GM19395 (cell line): Measurements from ENCODE around the gene SLC10A6.
"Not testable (repeated sequence)": the region's sequence is repeated elsewhere in the genome, so short reads cannot be mapped to it uniquely, and the experiment has no call there.

Experiments
- ATAC-seq: cut with Tn5 transposase; IDR thresholded peaks from one replicate; pipeline ENCODE4 v1.9.1; 2021; ENCODE audit warnings: mild to moderate bottlenecking, moderate library complexity; ENCODE audit not compliant: unreplicated experiment

SLC10A6 gene, protein sequence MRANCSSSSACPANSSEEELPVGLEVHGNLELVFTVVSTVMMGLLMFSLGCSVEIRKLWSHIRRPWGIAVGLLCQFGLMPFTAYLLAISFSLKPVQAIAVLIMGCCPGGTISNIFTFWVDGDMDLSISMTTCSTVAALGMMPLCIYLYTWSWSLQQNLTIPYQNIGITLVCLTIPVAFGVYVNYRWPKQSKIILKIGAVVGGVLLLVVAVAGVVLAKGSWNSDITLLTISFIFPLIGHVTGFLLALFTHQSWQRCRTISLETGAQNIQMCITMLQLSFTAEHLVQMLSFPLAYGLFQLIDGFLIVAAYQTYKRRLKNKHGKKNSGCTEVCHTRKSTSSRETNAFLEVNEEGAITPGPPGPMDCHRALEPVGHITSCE

DNA sequence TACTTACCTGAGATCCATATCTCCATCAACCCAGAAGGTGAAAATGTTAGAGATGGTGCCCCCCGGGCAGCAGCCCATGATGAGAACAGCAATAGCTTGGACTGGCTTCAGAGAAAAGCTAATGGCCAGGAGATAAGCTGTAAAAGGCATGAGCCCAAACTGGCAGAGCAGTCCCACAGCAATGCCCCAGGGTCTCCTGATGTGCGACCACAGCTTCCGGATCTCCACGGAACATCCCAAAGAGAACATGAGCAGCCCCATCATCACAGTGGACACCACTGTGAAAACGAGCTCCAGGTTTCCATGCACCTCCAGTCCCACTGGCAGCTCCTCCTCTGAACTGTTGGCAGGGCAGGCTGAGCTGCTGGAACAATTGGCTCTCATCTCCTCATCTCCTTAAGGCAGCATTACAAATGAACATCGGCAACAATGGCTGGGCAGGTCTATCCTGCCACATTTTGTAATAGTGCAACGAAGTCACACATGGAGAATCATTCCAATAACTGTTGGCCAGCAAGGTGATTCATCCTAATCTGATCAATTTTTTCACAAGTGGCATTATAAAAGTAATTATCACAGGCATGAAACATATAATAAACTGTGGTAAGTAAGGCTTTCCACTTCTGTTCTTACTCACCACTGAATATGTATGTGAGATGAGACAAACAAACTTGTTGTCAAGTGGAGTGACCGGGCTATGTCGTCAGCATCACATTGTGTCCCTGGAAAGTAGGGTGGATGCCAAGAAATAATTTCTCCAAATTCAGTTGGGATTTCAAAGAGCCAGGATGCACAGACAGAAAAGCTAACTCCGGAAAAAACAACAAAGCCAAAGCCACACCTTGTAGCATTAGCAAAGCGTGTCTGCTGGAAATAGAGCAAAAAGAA lies at the start of gene SLC10A6:
TSS of gene SLC10A6 (minus strand) at position 653 of the 888 bp plus-strand sequence. CDS start at position 384, 269 bp downstream.
- no peak for ATAC-seq

DNA sequence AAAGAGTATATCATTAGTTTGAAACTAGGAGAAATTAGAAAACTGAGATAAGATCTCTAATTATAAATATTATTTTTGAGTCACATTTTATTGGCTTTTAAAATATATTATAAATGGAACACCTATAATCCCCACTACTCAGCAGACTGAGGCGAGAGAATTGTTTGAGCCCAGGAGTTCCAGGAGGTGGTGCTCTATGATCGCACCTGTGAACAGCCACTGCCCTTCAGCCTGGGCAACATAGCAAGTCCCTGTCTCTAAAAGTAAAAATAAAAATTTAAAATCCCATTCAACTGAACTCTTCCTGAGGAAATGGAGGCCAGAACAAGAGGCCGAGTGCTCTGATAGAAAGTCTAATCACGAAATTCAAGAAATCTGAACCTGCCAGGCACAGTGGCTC lies 49.4 kb upstream of the SLC10A6 start:
- peak; percentile 45 for ATAC-seq

DNA sequence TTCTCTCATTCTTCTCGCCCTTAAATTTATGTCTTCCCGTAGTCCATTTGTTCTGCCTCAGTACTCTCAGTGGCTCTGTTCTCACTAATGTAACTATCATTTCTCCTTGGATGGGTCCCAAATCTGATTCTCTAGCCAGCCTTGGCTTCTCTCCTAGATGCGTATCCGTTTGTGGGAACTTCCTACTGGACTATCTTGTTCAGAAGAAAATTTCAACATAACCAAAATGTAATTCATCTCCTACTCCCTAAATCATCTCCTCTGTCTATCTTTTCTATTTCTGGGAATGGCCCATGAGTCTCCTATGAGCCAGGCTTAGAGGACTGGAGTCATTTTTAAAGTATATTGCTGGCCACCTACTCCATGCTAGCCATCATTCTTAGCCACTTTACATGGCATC lies 47.4 kb upstream of the SLC10A6 start:
- no peak for ATAC-seq

DNA sequence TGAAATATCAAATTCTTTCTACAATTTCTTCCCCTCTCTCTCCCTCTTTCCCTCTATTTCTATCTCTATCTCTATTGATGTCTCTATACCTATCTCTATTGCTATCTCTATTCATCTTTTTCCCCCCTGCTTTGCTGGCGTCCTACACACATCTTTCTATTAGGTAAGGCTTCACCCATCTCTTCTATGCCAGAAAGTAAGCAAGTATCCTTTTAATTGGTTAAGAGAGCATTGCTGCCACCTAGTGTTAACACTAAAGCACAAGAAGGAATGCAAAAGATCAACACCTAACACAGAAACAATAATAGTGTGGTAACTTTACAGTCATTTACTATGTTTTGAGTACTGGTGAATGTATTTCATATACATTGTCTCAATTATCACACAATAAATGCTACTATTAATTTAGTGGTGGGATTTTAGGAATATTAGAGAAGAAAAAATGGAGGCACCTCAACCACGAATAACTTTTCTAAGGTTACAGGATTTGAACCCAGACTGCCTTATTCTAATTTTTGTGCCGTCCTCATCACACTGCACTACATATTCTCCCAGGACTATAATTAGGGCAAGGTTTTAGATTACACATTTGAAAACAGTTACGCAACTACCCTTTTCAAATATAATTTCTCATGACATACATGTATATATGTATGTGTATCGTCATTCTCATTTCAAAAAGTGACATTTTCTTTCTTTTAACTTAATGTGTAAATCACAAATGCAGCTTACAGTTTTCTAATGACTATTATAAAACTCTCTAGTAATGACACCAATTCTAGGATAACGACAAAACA lies 46.7 kb upstream of the SLC10A6 start:
- ATAC-seq: peak; percentile 55

DNA sequence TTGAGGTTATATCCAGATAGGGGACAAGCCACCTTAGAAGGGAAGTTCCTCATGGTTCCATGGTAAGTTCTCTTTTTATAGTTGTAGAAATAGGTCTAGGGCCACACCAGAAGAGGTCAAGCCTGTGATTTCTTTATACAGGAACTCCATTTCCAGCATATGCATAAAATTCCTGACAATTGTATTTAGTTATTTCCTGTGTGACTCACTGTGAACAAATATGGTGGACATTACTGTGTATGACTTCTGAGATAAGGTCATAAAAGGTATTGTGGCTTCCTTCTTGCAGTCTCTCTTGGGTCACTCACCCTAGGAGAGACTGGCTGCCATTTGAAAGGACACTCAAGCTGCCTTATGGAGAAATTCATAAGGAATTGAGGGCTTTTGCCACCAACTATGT lies 45.3 kb upstream of the SLC10A6 start:
- no peak for ATAC-seq

DNA sequence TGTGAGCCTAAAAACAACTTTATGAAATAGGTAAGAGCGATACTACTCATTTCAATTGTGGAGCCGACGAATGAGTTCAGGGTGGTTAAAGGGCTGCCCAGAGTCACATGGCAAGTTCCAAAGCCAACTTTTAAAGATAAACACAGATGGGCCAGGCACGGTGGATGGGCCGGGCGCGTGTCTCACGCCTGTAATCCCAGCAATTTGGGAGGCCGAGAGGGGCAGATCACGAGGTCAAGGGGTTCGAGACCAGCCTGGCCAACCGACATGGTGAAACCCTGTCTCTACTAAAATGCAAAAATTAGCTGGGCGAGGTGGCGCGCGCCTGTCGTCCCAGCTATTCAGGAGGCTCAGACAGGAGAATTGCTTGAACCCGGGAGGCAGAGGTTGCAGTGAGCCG lies 44.0 kb upstream of the SLC10A6 start:
- no peak for ATAC-seq

DNA sequence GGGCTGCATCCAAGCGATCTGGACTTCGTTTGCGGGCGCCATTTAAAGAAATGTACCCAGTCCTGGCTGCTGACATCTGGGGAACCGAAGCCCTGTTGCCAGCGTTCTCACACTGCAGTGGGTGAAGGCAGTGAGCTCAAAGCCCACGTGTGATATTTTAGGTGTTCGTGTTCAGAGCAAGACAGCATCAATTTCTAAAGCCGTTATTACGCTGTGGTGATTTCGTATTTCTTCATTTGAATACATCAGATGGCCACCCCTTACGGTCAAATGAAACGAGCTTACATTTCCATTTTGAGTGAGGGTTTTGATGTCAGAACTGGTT lies 43.4 kb upstream of the SLC10A6 start:
- no peak for ATAC-seq

DNA sequence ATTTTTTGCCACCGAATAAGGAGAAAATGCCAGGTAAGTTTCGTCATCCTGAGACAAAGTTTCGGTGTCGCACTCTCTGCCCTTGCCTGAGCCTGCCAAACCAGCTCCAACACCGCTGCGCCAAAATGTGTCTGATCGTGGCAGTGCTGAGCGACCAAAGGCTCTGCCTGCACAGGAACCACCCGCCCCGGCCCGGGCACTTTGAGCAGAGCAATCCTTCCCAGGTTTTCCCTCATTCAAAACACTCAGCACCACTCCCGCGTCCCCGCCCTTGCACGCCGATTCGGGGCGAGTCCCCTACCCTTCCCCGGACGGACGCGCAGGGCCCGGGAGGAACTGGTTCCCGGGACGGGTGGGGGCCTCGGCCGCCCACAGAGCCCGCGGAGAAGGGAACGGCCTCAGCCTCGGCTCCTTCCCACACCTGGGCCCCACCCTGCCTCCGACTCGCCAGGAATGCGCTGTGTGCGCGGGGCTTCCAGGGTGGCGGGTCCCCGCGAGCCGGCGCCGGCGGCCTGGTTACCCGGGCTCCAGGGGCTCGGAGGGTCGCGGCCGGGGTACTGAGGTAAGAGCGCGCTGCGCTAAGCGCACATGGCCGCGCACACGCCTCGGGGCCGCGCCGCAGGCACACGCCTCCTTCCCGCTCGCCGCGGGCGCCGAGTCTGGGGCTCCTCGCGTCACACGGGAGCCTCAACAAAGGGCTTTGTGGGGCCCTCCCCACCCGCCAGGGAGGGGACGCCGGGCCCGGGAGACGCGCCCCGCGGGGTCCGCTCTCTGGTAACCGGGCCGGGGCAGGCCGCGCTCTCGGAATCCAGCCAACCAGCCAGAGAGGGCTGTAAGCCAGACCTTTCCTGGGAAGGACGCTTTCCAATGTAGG lies 42.8 kb upstream of the SLC10A6 start, which contains the start of gene C4orf36:
TSS of gene C4orf36 (minus strand) at position 661 of the 874 bp plus-strand sequence. CDS start 902 bp downstream, outside the sequence.
- ATAC-seq: peak; percentile 67

DNA sequence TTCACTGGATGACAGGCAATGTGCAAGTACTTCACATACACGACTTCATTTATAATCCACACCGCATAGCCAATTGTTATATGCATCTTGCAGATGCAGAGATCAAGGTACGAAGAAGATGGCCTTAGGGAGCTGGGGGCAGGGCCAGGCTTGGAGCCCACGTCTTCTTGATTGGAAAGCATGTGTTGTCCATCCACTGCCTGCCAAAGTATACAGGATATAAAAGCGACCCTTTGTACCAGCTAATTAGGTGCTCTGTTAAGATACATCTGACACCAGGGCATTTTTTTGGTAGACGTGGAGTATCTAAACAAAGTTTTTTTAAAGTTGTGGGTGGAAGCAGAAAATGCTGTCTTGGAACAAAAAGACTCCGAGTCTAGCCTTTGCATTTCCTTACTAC lies 41.6 kb upstream of the SLC10A6 start:
- ATAC-seq: no peak

DNA sequence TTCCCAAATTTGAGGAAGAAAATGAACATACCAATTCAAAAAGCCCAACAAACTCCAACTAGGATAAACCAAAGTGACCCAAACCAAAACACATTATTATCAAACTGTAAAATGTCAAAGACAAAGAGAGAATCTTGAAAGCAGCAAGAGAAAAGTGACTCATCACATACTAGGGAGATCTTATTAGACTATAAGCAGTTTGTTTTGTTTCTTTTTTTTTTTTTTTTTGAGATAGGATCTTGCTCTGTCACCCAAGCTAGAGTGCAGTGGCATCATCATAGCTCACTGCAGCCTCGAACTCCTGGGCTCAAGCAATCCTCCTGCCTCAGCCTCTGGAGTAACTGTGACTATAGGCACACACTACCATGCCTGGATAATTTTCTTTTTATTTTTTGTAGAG lies 30.5 kb upstream of the SLC10A6 start:
- no peak for ATAC-seq

DNA sequence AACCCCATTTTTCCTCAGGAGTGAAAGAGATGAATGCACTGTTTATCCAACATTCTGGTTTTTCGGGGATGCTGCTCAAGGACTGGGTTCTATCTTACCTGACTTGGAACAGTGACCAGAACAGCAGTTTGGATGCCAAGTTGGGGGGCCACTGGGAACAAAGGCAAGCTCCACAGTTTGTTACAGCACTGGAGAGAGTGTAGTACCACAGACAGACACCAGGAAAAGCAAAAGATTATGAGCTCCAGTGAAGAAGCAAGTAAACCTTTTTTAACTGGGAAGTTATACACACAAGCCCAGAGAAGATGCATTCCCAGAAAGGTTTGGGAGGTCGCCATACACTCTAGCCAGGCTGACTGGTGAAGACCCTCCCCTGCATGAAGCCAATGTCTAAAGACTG lies 29.5 kb upstream of the SLC10A6 start:
- ATAC-seq: no peak

DNA sequence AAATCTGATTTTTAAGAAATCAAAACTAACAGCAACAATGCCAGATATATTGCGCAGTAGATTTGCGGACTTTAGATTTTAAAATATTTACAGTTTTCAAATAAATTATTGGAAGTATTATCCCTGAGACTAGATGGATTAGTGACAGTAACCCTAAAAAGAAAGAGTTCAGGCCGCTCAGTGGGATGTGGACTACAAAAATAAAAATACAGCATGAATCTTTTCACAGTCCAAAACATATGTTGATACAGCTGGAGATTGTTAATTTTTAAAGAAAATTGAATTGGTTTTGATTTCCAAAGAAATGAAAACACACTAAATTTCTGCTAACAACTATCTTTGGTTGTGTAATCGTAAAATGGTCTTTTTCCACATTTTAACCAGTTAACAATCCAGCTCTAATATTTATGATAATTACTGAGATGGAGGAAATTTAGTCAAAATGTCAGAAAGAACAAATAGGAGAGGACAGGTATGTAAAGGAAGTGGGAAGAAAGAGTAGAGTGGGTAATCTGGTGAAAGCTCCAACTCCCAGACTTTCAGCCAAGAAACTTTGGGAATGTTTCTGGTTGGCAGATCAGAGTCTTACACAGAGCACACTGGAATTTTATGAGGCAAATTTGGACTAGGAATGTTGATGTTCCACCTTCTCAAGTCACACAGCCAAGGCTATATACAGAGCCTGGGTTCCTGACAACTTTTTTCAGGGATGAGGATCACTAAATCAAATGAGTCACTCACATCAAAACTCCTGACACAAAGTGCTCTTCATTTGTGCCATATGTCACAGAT lies 27.9 kb upstream of the SLC10A6 start:
- ATAC-seq: no peak

DNA sequence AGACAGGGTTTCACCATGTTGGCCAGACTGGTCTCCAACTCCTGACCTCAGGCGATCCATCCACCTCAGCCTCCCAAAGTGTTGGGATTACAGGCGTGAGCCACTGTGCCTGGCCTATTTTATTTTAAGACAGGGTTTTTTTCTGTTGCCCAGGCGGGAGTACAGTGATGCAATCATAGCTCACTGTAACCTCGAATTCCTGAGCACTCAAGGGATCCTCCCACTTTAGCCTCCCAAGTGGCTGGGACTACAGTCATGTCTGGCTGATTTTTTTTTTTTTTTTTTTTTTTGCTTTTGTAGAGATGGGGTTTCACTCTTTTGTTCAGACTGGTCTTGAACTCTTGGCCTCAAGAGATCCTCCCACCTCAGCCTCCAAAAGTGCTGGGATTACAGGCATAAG lies 26.3 kb upstream of the SLC10A6 start:
- not testable (repeated sequence) for ATAC-seq

DNA sequence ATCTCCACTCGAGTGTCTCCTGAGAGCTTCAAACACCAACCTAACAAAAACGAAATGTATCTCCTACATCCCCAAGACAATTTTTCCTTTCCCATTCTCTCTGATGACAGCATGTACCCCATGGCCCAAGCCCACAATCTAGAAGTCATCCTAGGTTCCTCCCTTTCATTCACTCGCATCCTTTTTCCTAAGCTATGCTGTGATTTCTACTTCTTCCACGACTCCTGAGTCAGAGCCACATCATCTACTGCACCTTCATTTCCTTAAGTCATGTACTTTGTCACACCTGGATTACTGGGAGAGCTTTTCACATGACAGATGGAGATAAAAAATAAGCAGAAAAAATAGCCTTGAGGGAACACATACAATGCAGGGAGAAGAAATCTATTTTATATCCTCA lies 23.0 kb upstream of the SLC10A6 start:
- ATAC-seq: no peak

DNA sequence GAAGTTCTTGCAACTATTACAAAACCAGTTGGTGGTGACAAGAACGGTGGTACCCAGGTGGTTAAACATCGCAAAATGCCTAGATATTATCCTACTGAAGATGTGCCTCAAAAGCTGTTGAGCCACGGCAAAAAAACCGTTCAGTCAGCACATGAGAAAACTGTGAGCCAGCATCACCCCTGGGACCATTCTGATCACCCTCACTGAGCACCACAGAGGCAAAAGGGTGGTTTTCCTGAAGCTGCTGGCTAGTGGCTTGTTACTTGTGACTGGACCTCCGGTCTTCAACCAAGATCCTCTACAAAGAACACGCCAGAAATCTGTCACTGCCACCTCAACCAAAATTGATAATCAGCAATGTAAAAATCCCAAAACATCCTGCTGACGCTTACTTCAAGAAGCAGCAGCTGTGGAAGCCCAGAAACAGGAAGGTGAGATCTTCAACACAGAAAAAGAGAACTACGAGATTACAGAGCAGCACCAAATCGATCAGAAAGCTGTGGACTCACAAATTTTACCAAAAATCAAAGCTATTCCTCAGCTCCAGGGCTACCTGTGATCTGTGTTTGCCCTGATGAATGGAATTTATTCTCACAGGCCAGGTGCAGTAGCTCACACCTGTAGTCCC lies 21.4 kb upstream of the SLC10A6 start:
- ATAC-seq: no peak

DNA sequence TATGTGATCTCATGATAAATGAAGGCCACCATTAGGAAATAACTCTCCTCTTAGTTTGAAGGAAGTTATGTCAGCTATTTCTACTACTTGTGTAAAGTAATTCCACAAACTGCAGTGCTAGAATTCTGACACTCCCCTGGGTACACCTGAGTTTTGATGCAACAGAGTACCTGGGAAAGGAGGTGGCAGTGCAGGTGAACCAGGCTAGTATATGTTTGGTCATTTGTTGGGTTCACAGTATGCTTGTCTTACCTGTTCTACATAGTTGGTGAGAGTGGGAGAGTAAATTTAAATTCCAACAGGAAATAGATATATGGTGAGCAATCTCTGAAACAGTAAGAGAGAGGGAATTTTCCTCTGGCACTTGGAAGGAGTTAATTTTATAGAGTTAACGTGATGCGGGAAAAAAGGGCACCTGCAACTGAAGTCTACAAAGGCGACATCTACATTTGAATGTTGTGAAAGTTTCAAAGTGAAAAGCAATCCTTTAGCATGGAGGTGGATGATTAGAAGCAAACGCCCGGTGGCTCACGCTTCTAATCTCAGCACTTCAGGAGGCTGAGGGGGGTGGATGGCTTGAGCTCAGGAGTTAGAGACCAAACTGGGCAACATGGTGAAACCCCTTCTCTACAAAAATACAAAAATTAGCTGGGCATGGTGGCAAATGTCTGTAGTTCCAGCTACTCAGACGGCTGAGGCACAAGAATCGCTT lies 8.3 kb upstream of the SLC10A6 start:
- ATAC-seq: no peak

DNA sequence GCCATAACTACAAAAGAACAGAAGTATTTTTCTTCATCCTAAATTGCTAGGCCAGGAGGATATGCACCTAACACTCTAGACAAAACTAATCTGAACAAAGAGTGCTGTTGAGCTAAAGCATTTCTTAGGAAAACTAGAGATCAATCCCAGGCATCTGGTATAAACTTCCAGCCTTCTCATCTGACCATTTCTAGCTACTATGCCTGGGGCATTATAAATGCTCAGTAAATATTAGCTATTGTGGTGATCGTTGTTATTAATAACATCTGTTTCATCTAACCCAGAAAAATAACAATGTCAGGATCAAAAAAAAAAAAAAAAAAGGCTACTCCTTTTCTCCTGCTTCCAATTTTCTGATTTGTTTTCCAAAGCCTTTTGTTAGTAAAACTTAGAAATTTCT lies 7.7 kb upstream of the SLC10A6 start:
- ATAC-seq: no peak

DNA sequence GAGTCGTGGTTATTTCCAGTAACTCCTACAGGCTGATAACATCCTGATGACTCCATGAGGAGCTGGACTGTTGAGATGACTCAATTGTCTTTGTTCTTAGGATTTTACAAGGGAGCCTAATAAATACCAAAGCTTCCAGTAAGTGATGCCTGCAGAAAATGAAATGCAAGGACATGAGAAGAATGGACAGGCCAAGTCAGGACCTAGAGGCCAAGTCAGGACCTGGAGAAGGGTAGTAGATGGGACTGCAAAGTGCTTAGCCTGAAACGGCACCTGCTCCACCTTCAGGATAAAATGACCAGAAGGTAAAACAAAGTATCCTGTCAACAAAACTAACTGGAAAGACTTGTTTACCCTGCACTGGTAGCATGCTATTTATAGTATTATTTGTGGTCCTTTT lies 6.4 kb upstream of the SLC10A6 start:
- ATAC-seq: no peak
